Panc1 (cell line): ENCODE results near the gene PDE10A. TPM values are rescaled to one million over a fixed set of nuclear protein-coding genes. Genes with fewer than 3 reads are reported as not detected.

Experiments
- ATAC-seq: fragments of 200-7000 bp; cut with Tn5 transposase; 2 replicates; pipeline ENCODE4 v1.9.1; 2020; ENCODE audit warnings: mild to moderate bottlenecking, moderate library complexity
- BruUV-seq: library from RNA; stranded (reverse); fragments of 400-500 nt; replicated peaks from 2 replicates; lab custom pipeline; 2021; lab: Mats Ljungman, UMichigan
- CTCF ChIA-PET: fragments of 300-600 bp; sonication (Branson Sonifier 250); formaldehyde crosslinking; loops from one replicate; lab custom pipeline; 2022; ENCODE audit warnings: antibody characterized with exemption; lab: Charles Lee
- POLR2A ChIA-PET: fragments of 300-600 bp; sonication (Branson Sonifier 250); formaldehyde crosslinking; loops from one replicate; lab custom pipeline; 2022; ENCODE audit warnings: antibody characterized with exemption; lab: Charles Lee
- DNase-seq: peaks from one replicate; pipeline ENCODE4 v3.0.0-alpha.2; 2010; ENCODE audit warnings: low read depth, low spot score
- H3K27ac ChIP-seq: 2 replicates; pipeline ENCODE4 v1.5.1; 2011; ENCODE audit warnings: mild to moderate bottlenecking, low read length, inconsistent platforms
- H3K27me3 ChIP-seq: fragments of 200-500 bp; sonication (Bioruptor generic); 2 replicates; pipeline ENCODE4 v1.6.0; 2014; ENCODE audit warnings: low read length, inconsistent platforms; ENCODE audit not compliant: control insufficient read depth, insufficient read depth
- H3K36me3 ChIP-seq: fragments of 200-500 bp; sonication (Bioruptor generic); 2 replicates; pipeline ENCODE4 v1.5.1; 2014; ENCODE audit warnings: inconsistent platforms, mild to moderate bottlenecking, low read length, moderate library complexity; ENCODE audit not compliant: control insufficient read depth, insufficient read depth
- H3K4me1 ChIP-seq: 2 replicates; pipeline ENCODE4 v1.5.1; 2011; ENCODE audit warnings: inconsistent platforms, mild to moderate bottlenecking, low read length, moderate library complexity; ENCODE audit not compliant: control insufficient read depth, insufficient read depth
- H3K4me3 ChIP-seq, 2 experiments: 2 replicates each; pipeline ENCODE4 v1.5.1; 2011 to 2012; ENCODE audit warnings: low read depth in 2 of 2, low read length in 2 of 2, mild to moderate bottlenecking in 2 of 2, inconsistent platforms in 1 of 2, moderate library complexity in 1 of 2
- H3K9me3 ChIP-seq: fragments of 200-500 bp; sonication (Bioruptor generic); 2 replicates; pipeline ENCODE4 v1.5.1; 2014; ENCODE audit warnings: low read depth, mild to moderate bottlenecking, inconsistent platforms, low read length, moderate library complexity; ENCODE audit not compliant: control insufficient read depth, insufficient read depth
- POLR2AphosphoS5 ChIP-seq: IDR thresholded peaks from 2 replicates; pipeline ENCODE4 v1.6.1; 2012; ENCODE audit warnings: mild to moderate bottlenecking, low read depth, low read length, moderate library complexity
- REST ChIP-seq, 2 experiments: IDR thresholded peaks; 2 replicates each; pipeline ENCODE4 v1.6.1; 2011 to 2012; ENCODE audit warnings: low read depth in 2 of 2, control low read depth in 1 of 2, low read length in 1 of 2, mild to moderate bottlenecking in 1 of 2, moderate library complexity in 1 of 2; ENCODE audit not compliant: insufficient read depth in 1 of 2
- SIN3A ChIP-seq: IDR thresholded peaks from 2 replicates; pipeline ENCODE4 v1.6.1; 2012; ENCODE audit warnings: low read depth, mild to moderate bottlenecking, low read length, moderate library complexity, borderline replicate concordance; ENCODE audit not compliant: insufficient read depth
- TCF7L2 ChIP-seq: IDR thresholded peaks from 2 replicates; pipeline ENCODE4 v1.6.1; 2011; ENCODE audit warnings: mild to moderate bottlenecking, low read depth, low read length, inconsistent platforms
- in situ Hi-C: cut with HindIII; loops from 2 replicates; pipeline ENCODE4 v1.10.0; 2016; ENCODE audit warnings: low sequenced_read_pairs, low pct_unique_long_range_greater_than_20kb
- intact Hi-C: fragments of 100-400 bp; cut with micrococcal nuclease; formaldehyde crosslinking; loops from one replicate; pipeline ENCODE4 v1.10.0; 2022; ENCODE audit not compliant: unreplicated experiment
- total RNA-seq: library from RNA; stranded (reverse); gene quantifications from one replicate; pipeline ENCODE4 v1.2.1, GENCODE V29; 2021; ENCODE audit not compliant: unreplicated experiment
- TF ChIP-seq, protein P1 (sequence below): fragments of 450-650 bp; IDR thresholded peaks from 2 replicates; pipeline ENCODE4 v1.5.1; 2017; ENCODE audit warnings: mild to moderate bottlenecking

PDE10A gene
- total RNA-seq, 1 experiment from 2014 or later, result 27.8 TPM

DNA sequence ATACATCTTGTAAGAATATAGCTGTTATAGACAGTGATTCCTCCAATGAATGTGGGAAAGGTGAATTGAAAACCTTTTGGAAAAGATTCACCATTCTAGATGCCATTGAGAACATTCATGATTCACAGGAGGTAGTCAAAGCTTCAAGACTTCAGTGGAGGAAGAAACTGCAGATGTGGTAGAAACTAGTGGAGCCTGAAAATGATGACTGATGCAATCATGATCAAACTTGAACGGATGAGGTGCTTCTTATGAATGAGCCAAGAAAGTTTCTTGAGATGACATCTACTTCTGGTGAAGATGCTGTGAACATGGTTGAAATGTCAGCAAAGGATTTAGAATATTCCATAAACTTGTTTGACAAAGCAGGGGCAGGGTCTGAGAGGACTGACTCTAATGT, 286.9 kb downstream of the PDE10A start:
- DNase-seq (no peak), ATAC-seq (no peak)
- intact Hi-C loops (no loop called here), in situ Hi-C loops (no loop called here)
- no peaks in the 10 kb centered on the region for H3K4me1 ChIP-seq
- H3K27me3 ChIP-seq, result no peaks in the 10 kb centered on the region
- H3K27ac ChIP-seq, result no peak overlapping the region
- no peaks in the 10 kb centered on the region for H3K9me3 ChIP-seq
- CTCF ChIA-PET, result no interaction called here
- POLR2A ChIA-PET, result no interaction called here
- TF ChIP-seq POLR2AphosphoS5, result no peak
- TF ChIP-seq TCF7L2, result no peak
- TF ChIP-seq, protein P1, sequence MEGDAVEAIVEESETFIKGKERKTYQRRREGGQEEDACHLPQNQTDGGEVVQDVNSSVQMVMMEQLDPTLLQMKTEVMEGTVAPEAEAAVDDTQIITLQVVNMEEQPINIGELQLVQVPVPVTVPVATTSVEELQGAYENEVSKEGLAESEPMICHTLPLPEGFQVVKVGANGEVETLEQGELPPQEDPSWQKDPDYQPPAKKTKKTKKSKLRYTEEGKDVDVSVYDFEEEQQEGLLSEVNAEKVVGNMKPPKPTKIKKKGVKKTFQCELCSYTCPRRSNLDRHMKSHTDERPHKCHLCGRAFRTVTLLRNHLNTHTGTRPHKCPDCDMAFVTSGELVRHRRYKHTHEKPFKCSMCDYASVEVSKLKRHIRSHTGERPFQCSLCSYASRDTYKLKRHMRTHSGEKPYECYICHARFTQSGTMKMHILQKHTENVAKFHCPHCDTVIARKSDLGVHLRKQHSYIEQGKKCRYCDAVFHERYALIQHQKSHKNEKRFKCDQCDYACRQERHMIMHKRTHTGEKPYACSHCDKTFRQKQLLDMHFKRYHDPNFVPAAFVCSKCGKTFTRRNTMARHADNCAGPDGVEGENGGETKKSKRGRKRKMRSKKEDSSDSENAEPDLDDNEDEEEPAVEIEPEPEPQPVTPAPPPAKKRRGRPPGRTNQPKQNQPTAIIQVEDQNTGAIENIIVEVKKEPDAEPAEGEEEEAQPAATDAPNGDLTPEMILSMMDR, result no peak
- TF ChIP-seq REST (IDR thresholded peaks at IDR 0.05; ENCODE audit: insufficient read depth in 1 of 2, low read depth in 2 of 2, low read length in 1 of 2), result no peak
- TF ChIP-seq SIN3A, result no peak
- H3K36me3 ChIP-seq, result no peaks in the 10 kb centered on the region
- BruUV-seq, result no TSS peak
- H3K4me3 ChIP-seq, result no peak overlapping the region

- in situ Hi-C loops (no loop called here), intact Hi-C loops (no loop called here)
- ATAC-seq (no peak), DNase-seq (no peak)
- Histone ChIP-seq H3K4me1 (no peaks in the 10 kb centered on the region), H3K36me3 (no peaks in the 10 kb centered on the region), H3K4me3 (no peak overlapping the region), H3K9me3 (no peaks in the 10 kb centered on the region), H3K27ac (no peak overlapping the region), H3K27me3 (no peaks in the 10 kb centered on the region)
- TF ChIP-seq REST (IDR thresholded peaks at IDR 0.05; ENCODE audit: insufficient read depth in 1 of 2, low read depth in 2 of 2, low read length in 1 of 2) (no peak), TCF7L2 (no peak), POLR2AphosphoS5 (no peak), SIN3A (no peak)
- TF ChIP-seq, protein P1, result no peak
- ChIA-PET POLR2A (no interaction called here), CTCF (no interaction called here)
- BruUV-seq, result no TSS peak
Observed at GRCh38 chr6:165365371-165365770, 297.7 kb downstream of the PDE10A start.
